ENCODE measurements around the gene C10orf95.
A peak's percentile ranks its signal among the peaks of the same experiment; 100 is the strongest.

C10orf95 gene

DNA sequence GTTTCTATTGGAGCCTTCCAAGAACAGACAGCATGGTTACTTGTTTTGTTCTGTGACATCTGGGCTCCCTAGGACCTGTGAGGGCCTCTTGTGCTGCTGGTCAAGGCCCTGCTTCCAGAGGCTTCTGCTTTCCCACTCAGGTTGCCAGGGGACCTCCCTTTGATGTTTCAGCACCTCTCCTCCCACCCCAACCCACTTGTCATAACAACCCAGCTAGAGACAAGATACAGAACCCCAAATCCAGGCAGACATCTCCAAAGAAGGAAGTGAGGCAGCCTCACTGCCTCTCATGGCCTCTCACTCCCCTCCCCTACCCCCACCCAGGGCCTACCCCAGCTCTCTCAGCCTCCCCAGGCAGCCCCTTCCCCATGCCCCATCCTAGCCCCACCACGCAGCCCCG lies 44.5 kb downstream of the C10orf95 start:
- in situ Hi-C loops (cut with HindIII; ENCODE audit: low pct_unique_long_range_greater_than_20kb, low sequenced_read_pairs), result no loop called here
- no peak for TF ChIP-seq JUND (IDR thresholded peaks at IDR 0.05; ENCODE audit: low read depth)
- DNase-seq (ENCODE audit: low read depth in 1 of 2, low spot score in 1 of 2), result no peak

DNA sequence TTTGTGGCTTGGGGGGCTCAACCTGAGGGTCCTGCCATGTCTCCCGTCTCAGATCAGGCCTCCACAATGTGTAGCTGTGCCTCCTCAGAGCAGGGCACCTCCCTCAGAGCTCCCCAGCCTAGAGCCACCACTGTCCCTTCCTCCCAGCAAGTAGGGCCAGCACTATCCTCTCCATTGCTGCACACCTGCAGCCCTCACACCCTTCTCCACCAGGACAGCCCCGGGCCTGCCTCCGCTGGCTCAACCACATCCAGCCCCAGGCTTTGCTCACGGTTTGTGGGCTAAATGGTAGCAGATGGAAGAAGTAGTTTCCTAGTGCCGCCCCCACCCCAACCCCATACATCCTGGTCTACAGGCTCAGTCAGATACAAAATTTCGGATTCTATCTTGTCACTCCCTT lies 45.7 kb downstream of the C10orf95 start:
- no peak for DNase-seq (ENCODE audit: low read depth in 1 of 2, low spot score in 1 of 2)
- no peak for TF ChIP-seq JUND (IDR thresholded peaks at IDR 0.05; ENCODE audit: low read depth)
- in situ Hi-C loops (cut with HindIII; ENCODE audit: low pct_unique_long_range_greater_than_20kb, low sequenced_read_pairs), result no loop called here

DNA sequence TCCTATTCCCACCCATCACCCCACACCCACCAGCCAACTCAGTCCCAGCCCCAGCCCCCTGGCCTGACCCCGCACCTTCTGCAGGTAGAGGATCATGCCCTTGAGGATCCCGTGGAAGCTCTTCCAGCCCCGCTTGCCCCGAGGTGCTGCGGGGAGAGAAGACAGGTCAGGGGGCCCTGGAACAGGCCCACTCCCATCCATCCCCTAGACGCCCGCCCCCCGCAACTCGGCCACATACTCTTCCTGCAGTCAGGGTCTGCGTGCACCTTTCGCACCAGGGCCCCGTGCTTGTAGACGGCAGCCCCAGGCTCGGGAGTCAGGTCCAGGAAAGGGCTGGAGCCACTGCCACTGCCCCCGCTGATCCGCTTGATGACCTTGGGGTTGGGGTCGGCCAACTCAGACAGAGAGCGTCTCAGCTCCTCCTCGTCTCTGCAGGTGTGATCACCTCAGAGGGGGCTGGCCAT lies 46.2 kb downstream of the C10orf95 start:
- no peak for TF ChIP-seq JUND (IDR thresholded peaks at IDR 0.05; ENCODE audit: low read depth)
- DNase-seq (ENCODE audit: low read depth in 1 of 2, low spot score in 1 of 2), result no peak
- in situ Hi-C loops (cut with HindIII; ENCODE audit: low pct_unique_long_range_greater_than_20kb, low sequenced_read_pairs), result no loop called here

DNA sequence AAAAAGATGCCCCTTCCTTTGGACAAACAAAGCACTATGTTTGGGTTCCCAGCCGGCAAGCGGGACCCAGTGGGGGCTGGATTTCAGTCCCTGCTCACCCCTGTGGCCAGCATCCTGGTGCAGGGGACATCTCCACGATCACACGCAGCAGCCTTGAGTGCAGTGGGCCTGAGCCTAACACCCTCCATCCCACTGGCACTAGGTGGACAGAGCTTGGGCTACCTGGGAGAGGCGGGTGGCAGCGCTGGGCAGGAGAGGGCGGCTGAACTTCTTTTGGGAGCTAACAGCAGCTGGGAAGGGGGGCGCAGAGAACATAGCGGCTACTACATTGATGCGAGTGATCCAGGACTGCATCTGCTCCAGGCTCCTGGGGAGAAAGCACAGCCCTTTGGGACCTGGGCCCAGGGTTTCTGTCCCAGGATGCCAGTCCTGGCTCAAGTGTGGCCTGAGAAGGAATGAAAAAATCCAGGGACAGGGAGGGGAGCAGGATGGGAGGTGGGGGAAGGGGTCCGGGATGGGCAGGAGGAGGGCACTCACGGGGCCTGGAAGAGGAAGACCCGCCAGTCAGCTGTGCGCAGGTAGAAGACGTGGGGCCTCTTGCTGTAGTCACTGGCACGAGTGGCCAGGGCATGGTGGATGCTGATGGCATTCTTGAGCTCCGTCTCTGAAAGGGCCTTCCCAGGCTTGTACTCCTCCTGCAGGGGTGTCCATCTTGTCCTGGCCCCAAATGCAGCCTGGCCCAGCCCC lies 46.8 kb downstream of the C10orf95 start:
- DNase-seq (ENCODE audit: low read depth in 1 of 2, low spot score in 1 of 2), result no peak
- TF ChIP-seq JUND (IDR thresholded peaks at IDR 0.05; ENCODE audit: low read depth), result no peak
- in situ Hi-C loops (cut with HindIII; ENCODE audit: low pct_unique_long_range_greater_than_20kb, low sequenced_read_pairs), result no loop called here

DNA sequence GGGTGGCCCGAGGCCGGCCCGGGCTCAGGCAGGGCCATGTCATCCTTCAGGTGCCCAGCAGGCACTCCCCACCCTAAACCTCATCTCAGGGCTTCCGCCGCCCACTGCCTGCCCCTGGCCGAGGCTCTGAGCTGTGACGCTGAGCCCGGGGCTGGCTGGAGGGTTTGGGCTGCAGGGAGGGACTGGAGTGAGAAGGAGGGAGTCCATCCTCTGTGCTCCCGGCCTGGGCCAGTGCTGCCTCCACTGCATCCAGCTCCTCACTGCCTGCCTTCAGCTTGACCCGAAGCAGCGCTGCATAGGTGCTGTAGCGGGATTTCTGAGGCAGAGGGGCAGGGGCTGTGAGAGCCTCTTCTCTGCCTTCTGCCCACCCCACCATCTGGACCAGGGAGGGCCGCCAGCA lies 48.2 kb downstream of the C10orf95 start:
- TF ChIP-seq JUND (IDR thresholded peaks at IDR 0.05; ENCODE audit: low read depth), result no peak
- in situ Hi-C loops (cut with HindIII; ENCODE audit: low pct_unique_long_range_greater_than_20kb, low sequenced_read_pairs), result no loop called here
- no peak for DNase-seq (ENCODE audit: low read depth in 1 of 2, low spot score in 1 of 2)

DNA sequence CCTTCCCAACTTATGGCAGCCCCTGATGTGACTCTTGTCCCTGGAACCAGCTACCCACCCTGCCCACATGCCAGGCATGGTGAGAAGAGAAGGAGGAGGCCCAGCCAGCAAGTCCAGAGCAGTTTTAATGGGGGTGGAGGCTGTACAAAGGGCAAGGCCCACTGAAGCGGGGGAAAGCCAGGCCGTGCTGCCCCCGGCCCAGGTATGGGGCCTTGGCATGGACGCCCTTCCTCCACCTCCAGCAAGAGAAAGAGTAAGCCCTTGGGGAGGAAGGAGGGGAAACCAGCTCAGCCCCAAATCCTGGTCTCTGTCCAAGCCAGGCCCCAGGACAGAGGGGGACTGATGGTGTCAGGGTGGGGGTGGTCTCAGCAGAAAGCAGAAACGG lies 48.8 kb downstream of the C10orf95 start:
- no peak for DNase-seq (ENCODE audit: low read depth in 1 of 2, low spot score in 1 of 2)
- no peak for TF ChIP-seq JUND (IDR thresholded peaks at IDR 0.05; ENCODE audit: low read depth)
- in situ Hi-C loops (cut with HindIII; ENCODE audit: low pct_unique_long_range_greater_than_20kb, low sequenced_read_pairs), result no loop called here

DNA sequence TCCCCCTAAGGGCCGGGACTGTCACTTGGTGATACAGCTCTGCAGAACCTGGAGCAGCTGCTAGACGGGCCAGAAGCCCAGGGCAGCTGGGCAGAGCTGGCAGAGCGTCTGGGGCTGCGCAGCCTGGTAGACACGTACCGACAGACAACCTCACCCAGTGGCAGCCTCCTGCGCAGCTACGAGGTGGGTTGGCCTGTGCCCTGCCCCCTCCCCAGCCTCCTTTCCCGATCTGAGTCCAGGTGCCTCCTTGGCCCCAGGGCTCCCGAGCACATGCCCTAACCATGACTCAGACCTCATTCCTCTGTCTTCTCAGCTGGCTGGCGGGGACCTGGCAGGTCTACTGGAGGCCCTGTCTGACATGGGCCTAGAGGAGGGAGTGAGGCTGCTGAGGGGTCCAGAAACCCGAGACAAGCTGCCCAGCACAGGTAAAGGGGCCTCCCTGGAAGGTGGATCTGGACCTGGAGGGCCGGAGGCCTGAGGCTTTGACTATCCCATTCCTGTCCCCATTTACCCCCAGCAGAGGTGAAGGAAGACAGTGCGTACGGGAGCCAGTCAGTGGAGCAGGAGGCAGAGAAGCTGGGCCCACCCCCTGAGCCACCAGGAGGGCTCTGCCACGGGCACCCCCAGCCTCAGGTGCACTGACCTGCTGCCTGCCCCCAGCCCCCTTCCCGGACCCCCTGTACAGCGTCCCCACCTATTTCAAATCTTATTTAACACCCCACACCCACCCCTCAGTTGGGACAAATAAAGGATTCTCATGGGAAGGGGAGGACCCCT lies 49.4 kb downstream of the C10orf95 start:
- in situ Hi-C loops (cut with HindIII; ENCODE audit: low pct_unique_long_range_greater_than_20kb, low sequenced_read_pairs), result no loop called here
- peak; percentile 78 to 80 for DNase-seq (ENCODE audit: low read depth in 1 of 2, low spot score in 1 of 2)

DNA sequence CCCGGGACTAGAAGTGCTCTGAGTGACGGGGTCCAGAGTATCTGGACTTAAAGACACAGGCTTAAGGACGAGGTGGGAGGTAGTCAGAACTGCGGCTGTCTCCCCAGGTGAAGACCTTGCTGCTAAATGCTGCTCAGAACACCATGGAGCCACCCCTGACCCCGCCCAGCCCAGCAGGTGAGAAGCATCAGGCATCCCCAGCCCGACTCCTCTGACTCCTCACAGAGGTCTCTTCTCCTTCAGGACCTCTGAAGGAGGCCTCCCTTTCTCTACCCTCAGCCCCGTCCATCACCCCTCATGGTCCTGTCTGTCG lies 50.0 kb downstream of the C10orf95 start:
- DNase-seq (ENCODE audit: low read depth in 1 of 2, low spot score in 1 of 2), result no peak
- TF ChIP-seq JUND (IDR thresholded peaks at IDR 0.05; ENCODE audit: low read depth), result no peak
- in situ Hi-C loops (cut with HindIII; ENCODE audit: low pct_unique_long_range_greater_than_20kb, low sequenced_read_pairs), result no loop called here

More for the DNA sequence above, 49.4 kb downstream of the C10orf95 start:
- no peak for TF ChIP-seq JUND (IDR thresholded peaks at IDR 0.05; ENCODE audit: low read depth)

DNA sequence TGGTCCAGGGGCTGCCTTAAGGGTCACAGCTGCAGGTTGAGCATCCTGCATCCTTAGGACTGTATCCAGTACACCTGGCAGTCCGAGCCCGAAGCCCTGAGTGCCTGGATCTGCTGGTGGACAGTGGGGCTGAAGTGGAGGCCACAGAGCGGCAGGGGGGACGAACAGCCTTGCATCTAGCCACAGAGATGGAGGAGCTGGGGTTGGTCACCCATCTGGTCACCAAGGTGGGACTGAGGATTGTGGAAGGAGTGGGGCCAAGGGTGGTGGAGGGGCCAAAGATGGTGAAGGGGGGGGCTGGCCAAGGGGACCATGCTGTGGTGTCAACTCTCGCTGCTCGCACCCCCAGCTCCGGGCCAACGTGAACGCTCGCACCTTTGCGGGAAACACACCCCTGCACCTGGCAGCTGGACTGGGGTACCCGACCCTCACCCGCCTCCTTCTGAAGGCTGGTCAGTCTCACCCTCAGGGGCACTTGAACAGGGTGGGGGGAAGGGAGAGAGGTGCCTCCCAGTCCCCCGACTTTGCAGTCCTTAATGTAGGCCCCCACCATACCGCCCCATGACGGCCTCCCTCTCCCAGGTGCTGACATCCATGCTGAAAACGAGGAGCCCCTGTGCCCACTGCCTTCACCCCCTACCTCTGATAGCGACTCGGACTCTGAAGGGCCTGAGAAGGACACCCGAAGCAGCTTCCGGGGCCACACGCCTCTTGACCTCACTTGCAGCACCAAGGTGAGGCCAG lies 50.6 kb downstream of the C10orf95 start:
- no peak for DNase-seq (ENCODE audit: low read depth in 1 of 2, low spot score in 1 of 2)
- in situ Hi-C loops (cut with HindIII; ENCODE audit: low pct_unique_long_range_greater_than_20kb, low sequenced_read_pairs), result no loop called here
- no peak for TF ChIP-seq JUND (IDR thresholded peaks at IDR 0.05; ENCODE audit: low read depth)

DNA sequence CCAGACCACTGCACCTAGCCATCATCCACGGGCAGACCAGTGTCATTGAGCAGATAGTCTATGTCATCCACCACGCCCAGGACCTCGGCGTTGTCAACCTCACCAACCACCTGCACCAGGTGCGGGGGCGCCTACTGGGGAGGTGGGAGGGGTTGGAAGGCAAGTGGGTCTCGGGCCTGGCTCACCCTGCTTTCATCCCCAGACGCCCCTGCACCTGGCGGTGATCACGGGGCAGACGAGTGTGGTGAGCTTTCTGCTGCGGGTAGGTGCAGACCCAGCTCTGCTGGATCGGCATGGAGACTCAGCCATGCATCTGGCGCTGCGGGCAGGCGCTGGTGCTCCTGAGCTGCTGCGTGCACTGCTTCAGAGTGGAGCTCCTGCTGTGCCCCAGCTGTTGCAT lies 51.3 kb downstream of the C10orf95 start:
- in situ Hi-C loops (cut with HindIII; ENCODE audit: low pct_unique_long_range_greater_than_20kb, low sequenced_read_pairs), result no loop called here
- no peak for DNase-seq (ENCODE audit: low read depth in 1 of 2, low spot score in 1 of 2)
- no peak for TF ChIP-seq JUND (IDR thresholded peaks at IDR 0.05; ENCODE audit: low read depth)

All from T47D (cell line).